Ascending aorta (tissue), 2 donors: ENCODE measurements around the gene PPP1R1B. TPM values are rescaled to one million over a fixed set of nuclear protein-coding genes. Genes with fewer than 3 reads are reported as not detected.
A peak's percentile ranks its signal among the peaks of the same experiment; 100 is the strongest.

Experiments
- DNase-seq, 2 donors: peaks; one replicate each; pipeline ENCODE4 v3.0.0-alpha.2; 2019; ENCODE audit warnings: low spot score in 2 of 2
- H3K27ac ChIP-seq, 2 donors: fragments of 200-600 bp; sonication (generic); one replicate each; pipeline ENCODE4 v1.5.1; 2016 to 2017; ENCODE audit warnings: mild to moderate bottlenecking in 1 of 2
- H3K27me3 ChIP-seq: fragments of 200-600 bp; sonication (generic); one replicate; pipeline ENCODE4 v1.5.1; 2017
- H3K36me3 ChIP-seq, 2 donors: fragments of 200-600 bp; sonication (generic); one replicate each; pipeline ENCODE4 v1.5.1; 2016
- H3K4me1 ChIP-seq, 2 donors: fragments of 200-600 bp; sonication (generic); one replicate each; pipeline ENCODE4 v1.5.1; 2016 to 2017; ENCODE audit warnings: mild to moderate bottlenecking in 1 of 2
- H3K4me3 ChIP-seq, 2 donors: fragments of 200-600 bp; sonication (generic); one replicate each; pipeline ENCODE4 v1.5.1; 2016 to 2017; ENCODE audit warnings: mild to moderate bottlenecking in 1 of 2
- H3K9me3 ChIP-seq, 2 donors: fragments of 200-600 bp; sonication (generic); one replicate each; pipeline ENCODE4 v1.5.1; 2016
- CTCF ChIP-seq, 3 experiments: fragments of 200-600 bp in 2 of 3; fragments of 450-650 bp in 1 of 3; sonication (generic) in 2 of 3; IDR thresholded peaks; one replicate each; pipeline ENCODE4 v1.5.1; 2016 to 2019; ENCODE audit warnings: antibody characterized with exemption in 3 of 3, mild to moderate bottlenecking in 1 of 3, moderate library complexity in 1 of 3
- intact Hi-C: fragments of 100-400 bp; cut with DNase I; formaldehyde crosslinking; loops from one replicate; pipeline ENCODE4 v1.15.1; 2023
- total RNA-seq: library from RNA; depleted of rRNA; stranded (reverse); fragments of >200 nt; gene quantifications from one replicate; pipeline ENCODE4 v1.1.0, GENCODE V29; 2016

The PPP1R1B gene
- total RNA-seq, 1 donor from 2014 or later = 2.4 TPM

GRCh38 chr17:39632153-39632941, 5.6 kb downstream of the PPP1R1B start:
- H3K4me3 ChIP-seq = no peak overlapping the region
- H3K27ac ChIP-seq = no peak overlapping the region
- DNase-seq = no peak
- no peak for TF ChIP-seq CTCF (IDR thresholded peaks at IDR 0.05)
- H3K9me3 ChIP-seq = no peaks in the 10 kb centered on the region
- peaks cover 2% of the 10 kb centered on the region for H3K27me3 ChIP-seq
- intact Hi-C loops = no loop called here
- H3K36me3 ChIP-seq = no peaks in the 10 kb centered on the region
- H3K4me1 ChIP-seq = peaks cover 5 to 10% of the 10 kb centered on the region in 2 donors

- Histone ChIP-seq H3K27ac (no peak overlapping the region), H3K27me3 (no peaks in the 10 kb centered on the region), H3K4me3 (no peak overlapping the region), H3K9me3 (no peaks in the 10 kb centered on the region), H3K4me1 (peaks cover 11 to 17% of the 10 kb centered on the region in 2 donors), H3K36me3 (no peaks in the 10 kb centered on the region)
- no peak for TF ChIP-seq CTCF (IDR thresholded peaks at IDR 0.05)
- intact Hi-C loops = loop anchor here (1.0 to 2.0 kb wide), 2 partner anchors 10 to 33 kb away; no protein-coding TSS in a partner anchor
- DNase-seq = no peak
Measured at GRCh38 chr17:39633570-39634183, 6.9 kb downstream of the PPP1R1B start.

DNA sequence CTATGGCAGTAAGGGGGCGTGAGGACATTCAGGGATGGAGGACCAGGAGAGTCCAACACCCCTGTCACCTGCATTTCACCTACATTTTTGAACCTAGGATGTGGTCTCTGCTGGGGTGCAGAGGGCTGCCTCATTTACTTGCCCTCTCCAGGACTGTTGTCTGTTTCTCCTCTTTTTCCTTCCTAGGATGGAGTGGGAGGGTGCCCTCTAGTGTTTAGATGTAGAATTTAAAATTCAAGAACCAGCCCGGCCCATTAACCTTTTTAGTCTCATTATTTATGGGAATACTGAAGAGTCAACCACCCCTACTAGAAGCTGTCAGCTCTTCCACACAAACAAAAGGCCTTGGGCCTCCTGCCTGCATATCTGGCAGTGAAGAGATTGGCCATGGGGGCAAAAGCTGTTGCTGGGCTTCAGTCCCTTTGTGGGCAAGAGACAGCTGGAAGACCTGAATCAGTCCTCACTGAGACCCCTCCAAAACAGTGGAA, 7.7 kb downstream of the PPP1R1B start:
- Histone ChIP-seq H3K27me3 (no peaks in the 10 kb centered on the region), H3K36me3 (no peaks in the 10 kb centered on the region), H3K27ac (no peak overlapping the region), H3K4me1 (peaks cover 11 to 23% of the 10 kb centered on the region in 2 donors), H3K9me3 (no peaks in the 10 kb centered on the region), H3K4me3 (no peak overlapping the region)
- peak; percentile 58 to 72 (median 72) for TF ChIP-seq CTCF (IDR thresholded peaks at IDR 0.05)
- intact Hi-C loops = loop anchor here (1.0 to 2.0 kb wide), 2 partner anchors 11 to 32 kb away; no protein-coding TSS in a partner anchor
- no peak for DNase-seq

DNA sequence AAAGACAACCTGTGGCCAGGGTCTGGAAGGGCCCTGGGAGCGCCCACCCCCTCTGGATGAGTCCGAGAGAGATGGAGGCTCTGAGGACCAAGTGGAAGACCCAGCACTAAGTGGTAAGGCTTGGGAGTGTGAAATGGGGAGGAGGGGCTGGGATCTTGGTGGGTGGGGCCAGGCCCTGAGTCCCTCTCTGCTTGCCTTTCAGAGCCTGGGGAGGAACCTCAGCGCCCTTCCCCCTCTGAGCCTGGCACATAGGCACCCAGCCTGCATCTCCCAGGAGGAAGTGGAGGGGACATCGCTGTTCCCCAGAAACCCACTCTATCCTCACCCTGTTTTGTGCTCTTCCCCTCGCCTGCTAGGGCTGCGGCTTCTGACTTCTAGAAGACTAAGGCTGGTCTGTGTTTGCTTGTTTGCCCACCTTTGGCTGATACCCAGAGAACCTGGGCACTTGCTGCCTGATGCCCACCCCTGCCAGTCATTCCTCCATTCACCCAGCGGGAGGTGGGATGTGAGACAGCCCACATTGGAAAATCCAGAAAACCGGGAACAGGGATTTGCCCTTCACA, 8.9 kb downstream of the PPP1R1B start:
- H3K36me3 ChIP-seq = no peaks in the 10 kb centered on the region
- peaks cover 11 to 27% of the 10 kb centered on the region in 2 donors for H3K4me1 ChIP-seq
- peak overlapping the region in 1 of 2 donors; percentile 83 for H3K27ac ChIP-seq
- no peak for DNase-seq
- H3K4me3 ChIP-seq = no peak overlapping the region
- TF ChIP-seq CTCF (IDR thresholded peaks at IDR 0.05) = no peak
- H3K27me3 ChIP-seq = no peaks in the 10 kb centered on the region
- no peaks in the 10 kb centered on the region for H3K9me3 ChIP-seq
- intact Hi-C loops = loop anchor here (2.0 to 5.0 kb wide), 3 partner anchors 31 to 117 kb away; partner anchors contain the start of gene MIEN1

GRCh38 chr17:39636587-39636926, 9.8 kb downstream of the PPP1R1B start:
- H3K4me1 ChIP-seq = peaks cover 11 to 27% of the 10 kb centered on the region in 2 donors
- no peaks in the 10 kb centered on the region for H3K27me3 ChIP-seq
- no peaks in the 10 kb centered on the region for H3K36me3 ChIP-seq
- intact Hi-C loops = loop anchor here (5.0 kb wide), 2 partner anchors 96 to 116 kb away; partner anchors contain the start of gene MIEN1
- TF ChIP-seq CTCF (IDR thresholded peaks at IDR 0.05) = no peak
- no peak for DNase-seq
- peak overlapping the region; percentile 83 to 89 for H3K27ac ChIP-seq
- no peaks in the 10 kb centered on the region for H3K9me3 ChIP-seq
- peak overlapping the region; percentile 68 to 84 for H3K4me3 ChIP-seq
